Fibroblast of skin of right quadriceps (primary cell): Measurements from ENCODE around the gene SNAP23.

Source experiments
- DNase-seq: peaks from one replicate; pipeline ENCODE4 v3.0.0-alpha.2; 2013

Gene SNAP23

GRCh38 chr15:42495361-42496212 lies at the start of gene SNAP23:
SNAP23 (plus strand) TSS chr15:42495634; CDS start chr15:42511847, 16,213 bp downstream.
- DNase-seq: peak; percentile 95

DNA sequence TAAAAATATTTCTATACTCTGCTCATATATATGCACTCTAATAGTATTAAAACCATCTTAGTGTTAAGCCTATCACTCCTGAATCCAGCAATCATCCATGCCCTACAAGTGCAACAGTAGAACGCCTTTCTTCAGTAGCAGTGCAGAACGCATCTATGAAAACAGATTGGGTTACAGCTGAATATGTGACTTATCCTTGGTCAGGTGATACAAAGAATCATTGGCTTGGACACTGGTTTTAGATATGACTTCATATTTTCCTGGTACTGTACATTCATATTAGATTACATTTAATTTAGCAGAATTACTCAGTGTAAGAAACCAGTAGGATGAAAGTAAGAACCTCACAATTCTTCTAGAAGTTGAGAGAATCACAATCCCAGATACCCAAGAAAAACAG lies 47.8 kb upstream of the SNAP23 start:
- no peak for DNase-seq

- DNase-seq: no peak
Measured at GRCh38 chr15:42448281-42448680, 47.2 kb upstream of the SNAP23 start.

- no peak for DNase-seq
Measured at GRCh38 chr15:42449770-42450424, 45.5 kb upstream of the SNAP23 start.

- no peak for DNase-seq
Measured at GRCh38 chr15:42450425-42450790, 45.0 kb upstream of the SNAP23 start.

GRCh38 chr15:42453826-42454225 lies 41.6 kb upstream of the SNAP23 start:
- DNase-seq: no peak

- DNase-seq: no peak
Measured at GRCh38 chr15:42456531-42456930, 38.9 kb upstream of the SNAP23 start.

DNA sequence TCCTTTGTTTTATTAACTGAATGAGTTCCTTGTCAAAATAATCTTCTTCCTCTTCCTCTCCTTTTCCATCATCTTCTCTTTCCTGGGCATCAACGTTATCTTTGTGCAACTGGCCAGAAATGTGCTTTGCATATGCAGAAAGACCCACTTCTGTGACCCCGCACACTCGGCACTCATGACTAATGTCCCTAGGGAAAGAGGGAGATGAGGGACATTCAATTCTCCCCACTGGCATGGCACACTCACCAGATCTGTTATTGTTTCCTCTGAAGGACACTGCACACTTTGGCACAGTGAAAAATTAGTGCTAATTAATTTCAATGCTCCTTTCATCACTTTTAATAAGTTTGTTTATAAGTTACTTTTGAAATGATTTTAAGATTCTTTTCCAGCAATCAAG lies 38.5 kb upstream of the SNAP23 start:
- DNase-seq: peak; percentile 59

GRCh38 chr15:42457445-42458442 lies 37.7 kb upstream of the SNAP23 start:
- peak; percentile 94 for DNase-seq

- DNase-seq: no peak
Measured at GRCh38 chr15:42461261-42461660, 34.2 kb upstream of the SNAP23 start.

DNA sequence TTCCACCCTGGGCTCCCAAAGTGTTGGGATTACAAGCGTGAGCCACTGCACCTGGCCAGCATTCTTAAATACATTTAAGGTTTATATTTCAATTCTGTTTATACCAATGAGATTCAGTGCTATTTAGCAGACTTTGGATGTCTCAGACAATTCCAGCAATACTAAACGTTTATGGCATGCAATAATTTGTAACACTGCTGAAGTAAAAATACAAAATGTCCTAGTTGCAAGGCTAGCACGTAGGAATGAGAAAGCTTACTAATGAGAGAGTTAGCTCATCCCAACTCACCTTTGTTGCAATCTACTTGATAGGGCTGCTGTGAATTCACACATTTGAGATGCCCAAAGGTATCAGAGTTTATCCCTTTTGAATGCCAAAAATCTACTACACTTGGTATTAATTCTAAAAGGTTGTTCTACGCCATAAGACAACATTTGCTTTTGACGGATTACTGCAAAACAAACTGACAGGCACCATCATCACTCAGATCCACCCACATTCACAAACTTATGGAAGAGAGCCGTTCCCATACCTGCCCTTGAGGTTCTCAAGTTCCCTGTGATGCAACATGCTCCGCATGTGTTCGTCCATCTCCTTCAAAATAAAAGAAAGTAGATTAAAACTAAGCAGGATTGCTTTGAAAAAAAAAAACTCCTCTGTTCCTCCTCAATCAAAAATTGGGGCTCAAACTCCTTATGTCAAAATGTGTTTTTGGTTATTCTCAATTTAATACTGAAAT lies 29.7 kb upstream of the SNAP23 start:
- DNase-seq: no peak

GRCh38 chr15:42471002-42471401 lies 24.4 kb upstream of the SNAP23 start:
- no peak for DNase-seq

- no peak for DNase-seq
Measured at GRCh38 chr15:42474827-42475226, 20.6 kb upstream of the SNAP23 start.

DNA sequence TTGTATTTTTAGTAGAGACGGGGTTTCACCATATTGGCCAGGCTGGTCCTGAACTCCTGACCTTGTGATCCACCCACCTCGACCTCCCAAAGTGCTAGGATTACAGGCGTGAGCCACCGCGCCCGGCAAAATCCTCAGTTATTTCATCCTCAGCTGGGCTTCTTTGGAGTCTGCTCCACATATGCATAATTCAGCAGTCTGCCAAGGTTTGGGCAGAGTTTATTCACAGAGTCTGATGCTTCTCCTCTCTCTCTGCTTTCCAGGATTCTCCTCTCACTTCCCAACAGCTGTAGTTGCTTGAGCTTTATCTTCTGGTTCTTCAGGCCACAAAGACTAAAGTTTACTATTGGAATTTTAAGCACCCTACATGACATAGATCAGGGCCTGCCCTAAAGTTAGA lies 12.7 kb upstream of the SNAP23 start:
- no peak for DNase-seq

DNA sequence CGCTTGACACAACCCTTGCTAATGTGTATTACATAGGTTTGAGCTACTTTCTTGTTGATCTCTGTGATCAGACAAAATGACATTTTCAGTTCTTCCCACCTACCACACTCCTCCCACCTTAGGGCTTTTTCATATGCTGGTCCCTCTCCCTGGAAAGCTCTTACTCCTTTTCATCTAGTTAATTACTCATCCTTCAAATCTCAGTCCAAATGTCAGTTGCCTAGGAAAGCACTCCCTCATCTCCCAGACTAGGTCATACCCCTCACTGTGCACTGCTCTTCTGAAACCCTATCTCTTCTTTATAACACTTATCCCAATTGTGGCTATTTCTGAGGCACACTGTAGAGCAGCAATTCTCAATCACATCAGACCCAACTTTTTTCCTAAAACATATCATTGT lies 11.8 kb upstream of the SNAP23 start:
- DNase-seq: no peak

GRCh38 chr15:42490291-42490670 lies 5.2 kb upstream of the SNAP23 start:
- no peak for DNase-seq

GRCh38 chr15:42490671-42491538 lies 4.5 kb upstream of the SNAP23 start, which contains the start of gene ZNF106:
ZNF106 (minus strand) TSS chr15:42491141; CDS start chr15:42472289, 18,852 bp downstream.
- peak; percentile 94 for DNase-seq

DNA sequence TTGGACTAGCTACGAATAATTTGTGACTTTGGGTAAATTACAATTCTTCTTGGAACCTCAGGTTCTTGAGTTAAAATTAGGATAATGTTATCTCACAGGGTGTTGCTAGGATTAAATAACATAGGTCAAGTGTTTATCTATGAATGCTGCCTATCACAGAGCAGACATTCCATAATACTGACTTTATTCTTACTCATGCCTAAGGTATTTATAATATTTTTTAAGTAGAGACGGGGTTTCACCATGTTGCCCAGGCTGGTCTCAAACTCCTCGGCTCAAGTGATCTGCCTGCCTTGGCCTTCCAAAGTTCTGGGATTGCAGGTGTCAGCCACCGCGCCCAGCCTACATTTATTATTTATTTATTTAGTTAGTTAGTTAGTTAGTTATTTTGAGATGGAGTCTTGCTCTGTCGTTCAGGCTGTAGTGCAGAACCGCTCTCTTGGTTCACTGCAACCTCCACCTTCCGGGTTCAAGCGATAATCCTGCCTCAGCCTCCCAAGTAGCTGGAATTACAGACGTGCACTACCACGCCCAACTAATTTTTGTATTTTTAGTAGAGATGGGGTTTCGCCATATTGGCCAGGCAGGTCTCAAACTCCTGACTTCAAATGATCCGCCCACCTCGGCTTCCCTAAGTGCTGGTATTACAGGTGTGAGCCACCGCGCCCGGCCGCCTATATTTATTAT lies 3.8 kb upstream of the SNAP23 start:
- DNase-seq: peak; percentile 72

GRCh38 chr15:42493679-42494078 lies 1.8 kb upstream of the SNAP23 start:
- DNase-seq: no peak

DNA sequence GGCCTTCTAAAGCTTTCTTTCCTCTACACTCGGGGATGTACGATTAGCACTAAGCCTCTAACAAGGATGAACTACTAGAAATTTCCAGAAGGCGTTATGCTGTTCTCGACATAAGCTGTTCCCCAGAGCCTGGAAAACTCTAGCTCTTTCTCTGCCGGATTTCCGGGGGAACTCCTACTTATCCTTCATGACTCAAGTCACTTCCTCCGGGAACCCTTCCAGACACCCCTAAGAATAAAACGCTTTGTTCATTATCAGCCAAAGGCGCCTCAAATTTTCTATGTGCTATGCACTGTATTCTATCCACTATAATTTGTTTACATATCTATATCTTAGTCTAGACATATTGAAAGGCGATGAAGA lies 455 bp upstream of the SNAP23 start:
- DNase-seq: peak; percentile 74
